OCI-LY7 (cell line): ENCODE measurements around the gene ARAP1. TPM values are rescaled to one million over a fixed set of nuclear protein-coding genes. Genes with fewer than 3 reads are reported as not detected.

Experiments
- BruUV-seq: library from RNA; stranded (reverse); fragments of 400-500 nt; replicated peaks from 2 replicates; lab custom pipeline; 2021; lab: Mats Ljungman, UMichigan
- CTCF ChIA-PET: fragments of 300-600 bp; sonication (Branson Sonifier 250); formaldehyde crosslinking; loops from one replicate; lab custom pipeline; 2022; ENCODE audit warnings: antibody characterized with exemption; ENCODE audit not compliant: unreplicated experiment; lab: Charles Lee
- POLR2A ChIA-PET: fragments of 300-600 bp; sonication (Branson Sonifier 250); formaldehyde crosslinking; loops from one replicate; lab custom pipeline; 2022; ENCODE audit warnings: antibody characterized with exemption; lab: Charles Lee
- DNase-seq: peaks from one replicate; pipeline ENCODE4 v3.0.0-alpha.2; 2015; ENCODE audit warnings: low spot score
- H2AFZ ChIP-seq: fragments of 200-600 bp; sonication (generic), shearing (Covaris generic); 2 replicates; pipeline ENCODE4 v1.6.1; 2014; ENCODE audit warnings: mild to moderate bottlenecking, antibody characterized with exemption, low read length, moderate library complexity
- H3K27ac ChIP-seq: fragments of 200-600 bp; sonication (generic); 2 replicates; pipeline ENCODE4 v1.5.1; 2014; ENCODE audit warnings: mixed run types, low read depth, mild to moderate bottlenecking, moderate library complexity, low read length, inconsistent platforms; ENCODE audit not compliant: poor library complexity, severe bottlenecking
- H3K36me3 ChIP-seq: fragments of 200-600 bp; sonication (generic); 2 replicates; pipeline ENCODE4 v1.6.1; 2014; ENCODE audit warnings: mild to moderate bottlenecking, antibody characterized with exemption, low read length, moderate library complexity, mixed read lengths; ENCODE audit not compliant: insufficient read depth
- H3K4me1 ChIP-seq: fragments of 200-600 bp; sonication (generic); 2 replicates; pipeline ENCODE4 v1.5.1; 2014; ENCODE audit warnings: mild to moderate bottlenecking, low read length; ENCODE audit not compliant: insufficient read depth, poor library complexity, severe bottlenecking
- H3K4me2 ChIP-seq: fragments of 200-600 bp; sonication (generic); 2 replicates; pipeline ENCODE4 v1.6.1; 2014; ENCODE audit warnings: mild to moderate bottlenecking, low read length
- H3K4me3 ChIP-seq: fragments of 200-600 bp; sonication (generic); 2 replicates; pipeline ENCODE4 v1.5.1; 2014; ENCODE audit warnings: mild to moderate bottlenecking, low read depth, low read length; ENCODE audit not compliant: poor library complexity, severe bottlenecking
- H3K79me2 ChIP-seq: fragments of 200-600 bp; sonication (generic); 2 replicates; pipeline ENCODE4 v1.6.1; 2016; ENCODE audit warnings: low read depth, mild to moderate bottlenecking, low read length, moderate library complexity, mixed read lengths; ENCODE audit not compliant: insufficient read depth
- H3K9me2 ChIP-seq: fragments of 200-600 bp; sonication (generic); 2 replicates; pipeline ENCODE4 v1.6.1; 2016; ENCODE audit warnings: mild to moderate bottlenecking, low read length, mixed read lengths; ENCODE audit not compliant: insufficient read depth
- H3K9me3 ChIP-seq: fragments of 200-600 bp; sonication (generic); 2 replicates; pipeline ENCODE4 v1.6.1; 2014; ENCODE audit warnings: mild to moderate bottlenecking, mixed run types, low read length, mixed read lengths
- H4K20me1 ChIP-seq: fragments of 200-600 bp; sonication (generic); 2 replicates; pipeline ENCODE4 v1.6.1; 2014; ENCODE audit warnings: mild to moderate bottlenecking, antibody characterized with exemption, low read length, moderate library complexity, mixed read lengths; ENCODE audit not compliant: insufficient read depth
- CTCF ChIP-seq: fragments of 200-600 bp; sonication (generic); conservative IDR thresholded peaks from 2 replicates; pipeline ENCODE4 v1.5.1; 2014; ENCODE audit warnings: mild to moderate bottlenecking, antibody characterized with exemption, low read length, moderate library complexity, mixed read lengths
- EZH2phosphoT487 ChIP-seq: fragments of 200-600 bp; sonication (generic); IDR thresholded peaks from 2 replicates; pipeline ENCODE4 v1.6.1; 2018; ENCODE audit warnings: low read depth, borderline replicate concordance, mild to moderate bottlenecking, mixed run types, antibody characterized with exemption, low read length, moderate library complexity, mixed read lengths
- intact Hi-C: fragments of 100-400 bp; cut with micrococcal nuclease; formaldehyde crosslinking; loops from one replicate; pipeline ENCODE4 v1.10.0; 2022; ENCODE audit not compliant: unreplicated experiment
- total RNA-seq, 2 experiments: library from RNA; depleted of rRNA in 1 of 2; stranded (reverse); fragments of >200 nt in 1 of 2; shearing (Covaris generic) in 1 of 2; gene quantifications; 2 replicates each; pipeline ENCODE4 v1.2.3, GENCODE V29; 2014 to 2022

Gene ARAP1
- total RNA-seq, 2 experiments from 2014 or later: 65.6 to 106 TPM

- H3K9me3 ChIP-seq: no peaks in the 10 kb centered on the region
- POLR2A ChIA-PET: interaction anchor here (0.6 kb wide), 1 partner anchor 78 kb away, joined by 3 read pairs; no protein-coding TSS in a partner anchor
- BruUV-seq: no TSS peak
- H3K36me3 ChIP-seq: no peaks in the 10 kb centered on the region
- no peak for DNase-seq
- no peaks in the 10 kb centered on the region for H3K9me2 ChIP-seq
- TF ChIP-seq CTCF (no peak), EZH2phosphoT487 (no peak)
- no peak overlapping the region for H3K4me3 ChIP-seq
- intact Hi-C loops: no loop called here
- CTCF ChIA-PET: no interaction called here
- peaks cover 10% of the 10 kb centered on the region for H3K4me1 ChIP-seq
- no peak overlapping the region for H3K4me2 ChIP-seq
- no peak overlapping the region for H2AFZ ChIP-seq
- no peak overlapping the region for H3K27ac ChIP-seq
- H3K79me2 ChIP-seq: no peaks in the 10 kb centered on the region
- no peaks in the 10 kb centered on the region for H4K20me1 ChIP-seq
Observed at GRCh38 chr11:72636376-72636775, 115.8 kb downstream of the ARAP1 start.

GRCh38 chr11:72635933-72636332 lies 116.3 kb downstream of the ARAP1 start:
- Histone ChIP-seq H3K9me2 (no peaks in the 10 kb centered on the region), H3K36me3 (no peaks in the 10 kb centered on the region), H3K4me3 (no peak overlapping the region), H3K4me2 (no peak overlapping the region), H3K27ac (no peak overlapping the region), H3K79me2 (no peaks in the 10 kb centered on the region), H3K4me1 (peaks cover 10% of the 10 kb centered on the region), H2AFZ (no peak overlapping the region), H3K9me3 (no peaks in the 10 kb centered on the region), H4K20me1 (no peaks in the 10 kb centered on the region)
- POLR2A ChIA-PET: interaction anchor here (0.6 kb wide), 1 partner anchor 79 kb away, joined by 3 read pairs; no protein-coding TSS in a partner anchor
- no peak for DNase-seq
- no TSS peak for BruUV-seq
- TF ChIP-seq EZH2phosphoT487 (no peak), CTCF (no peak)
- intact Hi-C loops: no loop called here
- CTCF ChIA-PET: no interaction called here

GRCh38 chr11:72635309-72635915 lies 116.8 kb downstream of the ARAP1 start:
- H3K4me2 ChIP-seq: no peak overlapping the region
- POLR2A ChIA-PET: no interaction called here
- BruUV-seq: no TSS peak
- no peaks in the 10 kb centered on the region for H3K9me2 ChIP-seq
- CTCF ChIA-PET: no interaction called here
- no peak for TF ChIP-seq CTCF
- no peak for TF ChIP-seq EZH2phosphoT487
- no peaks in the 10 kb centered on the region for H3K79me2 ChIP-seq
- intact Hi-C loops: no loop called here
- no peaks in the 10 kb centered on the region for H3K9me3 ChIP-seq
- DNase-seq: no peak
- no peaks in the 10 kb centered on the region for H3K36me3 ChIP-seq
- H4K20me1 ChIP-seq: no peaks in the 10 kb centered on the region
- H3K27ac ChIP-seq: no peak overlapping the region
- H3K4me3 ChIP-seq: no peak overlapping the region
- peaks cover 10% of the 10 kb centered on the region for H3K4me1 ChIP-seq
- H2AFZ ChIP-seq: no peak overlapping the region
